AG09309 (cell line): ENCODE measurements around the gene SLC43A1.

Source experiments
- DNase-seq: peaks from one replicate; pipeline ENCODE4 v3.0.0-alpha.2; 2010; ENCODE audit warnings: low read depth
- H3K4me3 ChIP-seq: 2 replicates; pipeline ENCODE4 v1.5.1; 2011; ENCODE audit warnings: mild to moderate bottlenecking, low read depth, low read length, moderate library complexity; ENCODE audit not compliant: control insufficient read depth
- CTCF ChIP-seq: IDR thresholded peaks from 2 replicates; pipeline ENCODE4 v1.5.1; 2011; ENCODE audit warnings: mild to moderate bottlenecking, low read depth, low read length, inconsistent platforms; ENCODE audit not compliant: insufficient read depth, control insufficient read depth; ENCODE audit errors: missing control alignments

SLC43A1 gene

GRCh38 chr11:57515332-57516060, at the start of gene SLC43A1:
TSS of gene SLC43A1 (minus strand) at chr11:57515702. CDS start at chr11:57514111, 1,591 bp downstream.
- peak; percentile 16 for TF ChIP-seq CTCF
- H3K4me3 ChIP-seq = peak within 1 kb of the TSS; percentile 87
- no peak for DNase-seq

GRCh38 chr11:57562596-57562995, 47.1 kb upstream of the SLC43A1 start:
- TF ChIP-seq CTCF = no peak
- no peak overlapping the region for H3K4me3 ChIP-seq
- DNase-seq = no peak

GRCh38 chr11:57560146-57560545, 44.6 kb upstream of the SLC43A1 start:
- TF ChIP-seq CTCF = no peak
- no peak for DNase-seq
- no peak overlapping the region for H3K4me3 ChIP-seq

GRCh38 chr11:57556041-57556440, 40.5 kb upstream of the SLC43A1 start:
- H3K4me3 ChIP-seq = no peak overlapping the region
- no peak for TF ChIP-seq CTCF
- no peak for DNase-seq

GRCh38 chr11:57555393-57555792, 39.9 kb upstream of the SLC43A1 start:
- TF ChIP-seq CTCF = no peak
- H3K4me3 ChIP-seq = no peak overlapping the region
- DNase-seq = no peak

GRCh38 chr11:57552479-57552878, 37.0 kb upstream of the SLC43A1 start:
- no peak for TF ChIP-seq CTCF
- H3K4me3 ChIP-seq = no peak overlapping the region
- DNase-seq = no peak
